Islet precursor cell (in vitro differentiated cells): ENCODE measurements around the gene ZNF280D.
A peak's percentile ranks its signal among the peaks of the same experiment; 100 is the strongest.

Experiments
- DNase-seq: peaks from one replicate; pipeline ENCODE4 v3.0.0-alpha.2; 2018

ZNF280D gene

DNA sequence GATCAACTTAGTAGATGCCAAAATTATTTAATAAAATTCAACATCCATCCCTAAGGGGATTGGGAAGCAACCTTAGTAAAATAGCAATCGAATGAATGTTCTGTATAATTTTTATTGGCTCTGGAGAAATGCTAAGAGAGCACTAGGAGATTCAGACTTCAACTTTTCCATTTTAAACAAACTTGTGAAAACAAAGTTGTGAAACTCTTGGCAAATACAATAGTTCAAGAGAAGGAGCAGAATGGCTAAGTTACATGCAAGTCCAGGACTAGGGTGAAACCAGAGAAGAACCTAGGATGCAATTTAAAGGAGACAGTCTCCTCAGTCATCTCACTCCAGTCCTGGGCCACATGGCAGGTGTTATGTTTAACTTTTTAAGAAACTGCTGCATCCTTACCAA lies 16.7 kb upstream of the ZNF280D start:
- DNase-seq, result no peak

DNA sequence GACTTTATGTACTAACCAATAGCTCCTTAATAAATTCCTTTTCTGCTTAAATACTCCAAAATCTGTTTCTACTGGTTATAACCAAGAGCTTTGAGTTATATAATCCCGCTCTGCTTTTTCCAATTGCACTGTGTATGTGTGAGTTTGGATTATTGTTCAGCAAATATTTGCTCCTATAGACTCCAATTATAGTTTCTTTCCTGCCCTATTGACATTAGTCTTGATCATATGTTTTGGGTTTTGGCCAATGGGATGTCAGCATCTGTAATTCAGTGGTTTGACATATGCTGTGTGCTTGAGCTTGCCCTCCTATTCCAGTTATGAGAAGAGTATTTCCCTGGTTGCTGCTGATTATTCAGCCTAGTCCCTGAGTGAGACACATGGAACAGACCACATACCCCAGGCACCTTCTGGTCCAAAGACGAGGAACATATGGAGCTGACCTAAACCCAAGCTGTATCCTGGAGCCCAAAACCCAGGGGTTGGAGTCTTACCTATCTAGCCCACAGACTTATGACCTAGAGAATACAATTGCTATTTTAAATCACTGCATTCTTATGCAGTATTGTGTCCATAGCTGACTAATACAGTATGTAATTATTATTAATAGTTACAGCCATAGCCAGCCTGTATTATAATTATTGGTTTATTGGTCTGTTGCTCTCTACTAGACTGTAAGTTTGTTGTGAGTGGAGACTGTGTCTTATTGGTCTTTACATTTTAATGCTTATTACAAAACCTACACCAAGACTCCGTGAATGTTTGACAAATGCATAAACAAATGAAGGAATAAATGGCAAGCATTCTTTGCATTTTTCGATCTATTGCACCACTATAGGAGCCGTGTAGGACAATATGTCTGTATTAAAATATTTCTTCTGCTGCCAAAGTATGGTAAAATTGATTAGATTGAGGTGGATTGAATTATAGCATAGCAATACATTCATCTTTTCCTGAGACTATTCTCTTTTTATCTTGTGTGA lies 11.7 kb upstream of the ZNF280D start:
- DNase-seq, result no peak

DNA sequence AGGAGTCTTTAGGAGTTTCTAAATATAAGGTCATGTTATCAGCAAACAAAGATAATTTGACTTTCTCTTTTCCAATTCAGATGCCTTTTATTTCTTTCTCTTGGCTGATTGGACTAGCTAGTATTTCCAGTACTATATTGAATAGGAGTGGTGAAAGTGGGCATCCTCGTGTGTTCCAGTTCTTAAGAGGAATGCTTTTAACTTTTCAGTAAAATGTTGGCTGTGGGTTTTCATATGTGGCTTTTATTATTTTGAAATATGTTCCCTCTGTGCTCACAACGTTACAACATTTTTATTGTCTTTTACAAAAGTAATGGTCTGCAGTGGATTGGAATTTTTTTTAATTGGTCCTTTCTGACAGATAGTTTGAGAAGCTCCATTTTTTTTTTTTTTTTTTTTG lies 8.2 kb upstream of the ZNF280D start:
- no peak for DNase-seq

DNA sequence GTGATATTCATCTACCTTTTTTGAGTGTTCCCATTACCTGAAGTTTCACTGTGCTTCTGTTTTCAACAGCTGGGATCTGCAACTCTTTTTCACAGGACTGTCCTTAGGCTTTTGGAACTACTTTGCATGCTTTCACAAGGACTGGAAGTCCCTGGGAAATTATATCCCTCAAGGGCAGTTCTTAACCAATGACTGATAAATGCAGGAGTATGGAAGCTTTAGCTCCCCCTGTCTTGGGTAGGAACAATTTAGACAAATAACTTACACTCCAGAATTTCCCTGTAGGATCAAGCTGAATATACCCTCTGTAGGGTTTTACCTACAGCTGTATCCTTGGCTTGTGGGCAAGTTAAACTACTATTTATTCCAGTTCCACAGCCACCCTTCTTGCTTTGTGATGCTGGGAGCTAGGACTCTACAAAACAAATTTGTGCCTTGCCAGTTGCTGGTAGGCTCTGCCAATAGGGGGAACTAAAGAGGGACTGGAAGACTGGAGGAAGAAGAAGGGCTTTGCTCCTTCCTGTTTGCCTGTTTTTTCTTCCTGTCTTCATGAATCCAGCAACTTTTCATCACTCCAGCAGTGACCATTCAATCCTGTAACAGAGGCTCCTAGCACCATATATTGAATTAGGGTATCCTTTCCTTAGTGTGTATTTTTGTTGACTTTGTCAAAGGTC lies 6.8 kb upstream of the ZNF280D start:
- DNase-seq, result no peak

GRCh38 chr15:56739474-56739873 lies 6.2 kb upstream of the ZNF280D start:
- no peak for DNase-seq

DNA sequence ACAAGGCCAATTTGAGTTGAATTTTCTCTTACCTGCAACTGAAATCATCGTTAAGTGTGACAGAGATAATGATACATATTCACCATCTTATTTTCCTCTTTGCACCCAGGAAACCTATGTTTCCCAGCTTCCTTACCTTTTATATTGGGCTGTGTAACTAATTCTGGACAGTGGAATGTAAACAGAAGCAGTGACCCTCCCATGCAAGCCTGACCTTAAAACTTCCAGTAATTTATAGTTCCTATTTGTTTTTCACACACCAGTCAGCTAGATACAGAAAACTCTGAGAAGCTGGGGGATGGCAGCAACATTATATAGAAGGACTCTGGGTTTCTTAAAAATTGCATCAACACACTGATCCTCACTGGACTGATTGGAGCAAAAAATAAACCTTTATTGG lies 4.5 kb upstream of the ZNF280D start:
- DNase-seq, result no peak

GRCh38 chr15:56736881-56737707 lies 3.8 kb upstream of the ZNF280D start:
- no peak for DNase-seq

DNA sequence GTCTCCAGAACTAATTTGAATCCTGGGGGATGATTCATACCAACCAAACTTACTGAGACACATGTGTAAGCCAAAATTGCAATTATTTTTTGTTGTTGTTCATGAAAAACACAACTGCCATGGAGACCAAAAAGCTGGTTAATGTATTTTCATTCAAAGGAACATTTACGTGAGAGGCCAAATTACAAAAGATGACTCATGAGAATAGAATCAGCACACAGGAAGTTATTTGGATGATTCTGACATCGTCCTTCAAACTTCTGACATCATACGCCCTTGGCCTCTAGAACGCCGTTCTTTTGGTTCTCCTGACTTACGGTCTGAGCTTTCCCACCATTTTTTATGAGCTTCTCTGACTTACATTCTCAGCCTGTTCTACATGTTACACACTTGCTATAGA lies 3.0 kb upstream of the ZNF280D start:
- no peak for DNase-seq

DNA sequence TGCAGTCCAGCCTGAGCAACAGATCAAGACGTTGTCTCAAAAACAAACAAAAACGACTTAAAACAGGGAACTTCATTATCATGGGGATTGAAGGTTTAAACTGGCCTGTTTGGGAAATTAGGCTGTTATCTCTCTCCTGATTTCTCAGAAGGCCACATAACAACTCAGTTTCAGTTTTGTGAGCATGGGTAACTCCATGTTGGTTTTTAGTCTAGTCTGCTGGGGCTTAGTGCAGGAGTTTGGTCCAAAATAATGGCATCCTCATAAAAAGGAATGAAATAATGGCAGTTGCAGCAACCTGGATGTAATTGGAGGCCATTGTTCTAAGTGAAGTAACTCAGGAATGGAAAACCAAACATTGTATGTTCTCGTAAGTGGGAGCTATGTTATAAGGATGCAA lies 2.3 kb upstream of the ZNF280D start:
- DNase-seq, result no peak

DNA sequence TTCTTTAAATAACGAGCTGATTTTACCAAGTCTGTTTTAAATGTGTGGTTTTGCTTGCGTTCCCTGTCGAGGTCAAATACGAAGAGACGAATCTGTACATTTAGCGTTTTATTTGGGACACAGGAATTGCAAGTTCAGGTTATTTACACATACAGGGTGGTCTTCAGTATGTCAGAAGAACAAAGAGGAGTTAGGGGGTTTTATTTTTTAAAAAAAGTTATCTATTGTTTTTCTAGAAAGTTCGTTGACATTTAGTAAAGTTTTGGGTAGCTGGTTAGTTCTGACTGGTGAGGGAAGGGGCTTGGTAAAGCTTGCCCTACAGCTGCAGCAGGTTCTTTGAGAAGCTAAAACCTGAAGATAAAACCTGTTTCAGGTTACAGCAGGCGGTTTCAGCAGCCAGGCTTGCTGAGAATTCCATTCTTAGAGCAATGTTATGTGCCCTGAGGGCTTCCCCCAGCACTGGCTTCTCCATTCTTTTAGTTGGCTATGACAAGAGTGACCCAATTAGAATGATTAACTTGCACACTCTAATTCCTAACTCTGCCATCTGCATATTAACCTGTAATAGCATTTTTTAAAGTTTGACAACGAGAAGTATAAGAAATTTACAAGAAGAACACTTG lies 815 bp upstream of the ZNF280D start:
- DNase-seq, result peak; percentile 83

DNA sequence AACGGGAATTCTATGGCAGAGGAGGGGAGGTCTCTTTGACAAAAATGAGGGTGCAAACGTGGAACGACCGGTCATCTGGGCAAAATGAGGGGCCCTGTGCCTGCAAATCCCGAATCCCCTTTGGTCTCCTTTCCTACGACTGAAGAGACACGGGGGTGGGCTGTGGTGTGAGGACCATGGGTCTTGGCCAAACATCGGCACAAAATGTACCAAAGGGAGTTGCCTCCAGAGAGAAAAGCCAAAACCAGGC lies 498 bp downstream of the ZNF280D start:
- no peak for DNase-seq

GRCh38 chr15:56732135-56732885 lies 999 bp downstream of the ZNF280D start:
- peak; percentile 60 for DNase-seq

DNA sequence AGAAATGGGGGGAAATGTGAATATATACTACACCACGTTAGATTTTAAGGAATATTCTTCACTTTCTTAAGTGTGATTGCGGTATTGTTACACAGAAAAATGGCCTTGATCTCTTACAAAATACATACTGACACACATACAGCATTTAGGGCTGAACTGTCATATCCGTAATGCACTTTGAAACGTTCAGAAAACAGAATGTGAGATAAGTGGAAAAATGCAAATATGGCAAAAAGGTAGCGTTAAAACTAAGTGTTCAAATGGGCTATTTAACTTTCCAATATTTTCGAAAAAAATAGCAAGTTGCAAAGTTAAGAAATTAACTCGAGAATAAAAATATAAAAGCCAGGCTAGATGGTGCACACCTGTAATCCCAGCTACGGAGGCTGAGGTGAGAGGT lies 1.8 kb downstream of the ZNF280D start:
- DNase-seq, result no peak

DNA sequence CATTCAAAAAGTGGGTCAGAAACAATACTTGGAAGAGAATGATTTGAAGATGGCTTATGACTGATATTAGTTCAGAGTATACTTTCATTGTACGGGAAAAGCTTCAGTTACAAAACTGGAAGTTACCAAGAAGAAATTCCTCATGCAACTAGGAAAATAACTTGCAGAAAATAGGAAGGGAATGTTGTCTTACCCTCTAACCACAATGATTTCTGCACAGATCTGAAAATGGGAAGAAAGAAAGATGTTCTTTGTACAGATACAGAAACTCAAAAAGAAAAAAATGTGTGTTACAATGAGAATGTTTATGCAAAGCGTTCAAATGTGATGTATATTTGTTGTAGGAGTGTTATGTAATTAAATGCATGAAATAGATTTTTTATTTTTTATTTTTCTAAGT lies 3.7 kb downstream of the ZNF280D start:
- no peak for DNase-seq

DNA sequence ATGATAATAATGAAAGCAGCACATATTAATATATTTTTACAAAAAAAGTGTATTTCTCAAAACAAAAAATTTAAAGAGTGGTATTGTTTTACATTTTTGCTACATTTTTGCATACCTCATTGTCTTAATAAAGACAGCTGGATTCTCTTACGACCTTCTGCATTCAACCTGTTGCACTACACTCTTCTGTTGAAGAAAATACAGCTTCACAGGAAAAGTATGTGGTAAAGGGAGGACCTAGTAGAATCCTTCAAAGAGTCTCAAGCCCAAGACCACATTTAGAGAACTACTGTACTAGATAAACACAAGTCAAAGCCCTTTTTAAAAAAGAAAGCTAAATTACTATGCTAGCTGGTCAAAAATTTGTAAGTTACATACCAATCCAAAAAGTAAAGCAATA lies 7.9 kb downstream of the ZNF280D start:
- DNase-seq, result no peak

DNA sequence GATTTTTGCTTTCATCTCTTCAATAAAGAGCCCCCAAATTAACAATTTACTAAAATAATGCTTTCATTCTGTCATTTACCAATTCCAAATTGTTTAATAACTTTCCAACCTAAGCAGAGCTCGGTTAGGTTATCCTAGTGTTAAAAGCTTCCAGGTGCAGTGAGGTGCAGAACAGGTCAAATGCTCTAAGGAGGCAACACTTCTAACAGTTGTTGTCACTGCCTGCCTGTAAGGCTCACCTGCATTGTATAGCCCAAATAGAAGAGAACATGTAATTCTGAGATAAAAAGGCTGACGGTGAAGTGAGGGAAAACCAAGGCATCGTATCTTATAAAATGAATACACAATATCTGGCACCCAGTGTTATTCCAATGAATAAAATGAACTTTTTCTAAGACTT lies 9.1 kb downstream of the ZNF280D start:
- no peak for DNase-seq

DNA sequence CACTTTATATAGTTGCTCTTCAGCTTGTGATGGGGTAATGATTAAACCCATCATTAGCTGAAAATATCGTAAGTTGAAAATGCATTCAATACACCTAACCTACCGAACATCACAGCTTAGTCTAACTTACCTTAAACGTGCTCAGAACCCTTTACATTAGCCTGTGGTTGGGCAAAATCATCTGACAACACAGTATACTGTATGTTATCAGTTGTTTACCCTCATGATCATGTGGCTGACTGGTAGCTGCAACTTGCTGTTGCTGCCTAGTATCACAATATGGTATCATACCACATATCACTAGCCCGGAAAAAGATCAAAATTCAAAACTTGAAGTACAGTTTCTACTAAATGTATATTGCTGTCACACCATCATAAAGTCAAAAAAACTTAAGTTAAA lies 9.5 kb downstream of the ZNF280D start:
- no peak for DNase-seq

DNA sequence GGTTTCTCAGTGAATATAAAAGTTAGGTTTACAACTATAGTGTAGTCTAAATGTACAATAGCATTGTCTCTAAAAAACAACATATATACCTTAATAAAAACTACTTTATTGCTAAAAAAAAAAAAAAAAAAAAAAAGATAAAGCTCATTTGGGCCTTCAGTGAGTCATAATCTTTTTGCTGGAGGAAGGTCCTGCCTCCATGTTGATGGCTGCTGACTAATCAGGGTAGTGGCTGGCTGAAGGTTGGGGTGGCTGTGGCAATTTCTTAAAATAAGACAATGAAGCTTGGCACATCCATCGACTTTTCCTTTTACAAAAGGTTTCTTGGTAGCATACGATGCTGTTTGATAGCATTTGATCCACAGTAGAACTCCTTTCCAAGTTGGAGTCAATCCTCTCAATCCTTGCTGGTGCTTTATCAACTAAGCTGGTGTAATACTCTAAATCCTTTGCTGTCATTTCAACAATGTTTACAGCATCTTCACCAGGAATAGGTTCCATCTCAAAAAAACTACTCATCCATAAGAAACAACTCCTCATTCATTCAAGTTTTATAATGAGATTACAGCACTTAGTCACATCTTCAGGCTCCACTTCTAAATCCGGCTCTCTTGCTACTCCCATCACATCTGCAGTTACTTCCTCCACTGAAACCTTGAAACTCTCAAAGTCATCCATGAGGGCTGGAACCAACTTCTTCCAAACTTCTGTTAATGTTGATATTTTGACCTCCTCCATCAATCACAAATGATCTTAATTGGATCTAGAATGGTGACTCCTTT lies 13.3 kb downstream of the ZNF280D start:
- DNase-seq, result no peak

- no peak for DNase-seq
Observed at GRCh38 chr15:56719021-56719612, 14.2 kb downstream of the ZNF280D start.

- no peak for DNase-seq
Observed at GRCh38 chr15:56718560-56718959, 14.7 kb downstream of the ZNF280D start.

GRCh38 chr15:56716334-56716733 lies 17.0 kb downstream of the ZNF280D start:
- DNase-seq, result no peak
